ENCODE data around the gene DEGS2.

The DEGS2 gene

DNA sequence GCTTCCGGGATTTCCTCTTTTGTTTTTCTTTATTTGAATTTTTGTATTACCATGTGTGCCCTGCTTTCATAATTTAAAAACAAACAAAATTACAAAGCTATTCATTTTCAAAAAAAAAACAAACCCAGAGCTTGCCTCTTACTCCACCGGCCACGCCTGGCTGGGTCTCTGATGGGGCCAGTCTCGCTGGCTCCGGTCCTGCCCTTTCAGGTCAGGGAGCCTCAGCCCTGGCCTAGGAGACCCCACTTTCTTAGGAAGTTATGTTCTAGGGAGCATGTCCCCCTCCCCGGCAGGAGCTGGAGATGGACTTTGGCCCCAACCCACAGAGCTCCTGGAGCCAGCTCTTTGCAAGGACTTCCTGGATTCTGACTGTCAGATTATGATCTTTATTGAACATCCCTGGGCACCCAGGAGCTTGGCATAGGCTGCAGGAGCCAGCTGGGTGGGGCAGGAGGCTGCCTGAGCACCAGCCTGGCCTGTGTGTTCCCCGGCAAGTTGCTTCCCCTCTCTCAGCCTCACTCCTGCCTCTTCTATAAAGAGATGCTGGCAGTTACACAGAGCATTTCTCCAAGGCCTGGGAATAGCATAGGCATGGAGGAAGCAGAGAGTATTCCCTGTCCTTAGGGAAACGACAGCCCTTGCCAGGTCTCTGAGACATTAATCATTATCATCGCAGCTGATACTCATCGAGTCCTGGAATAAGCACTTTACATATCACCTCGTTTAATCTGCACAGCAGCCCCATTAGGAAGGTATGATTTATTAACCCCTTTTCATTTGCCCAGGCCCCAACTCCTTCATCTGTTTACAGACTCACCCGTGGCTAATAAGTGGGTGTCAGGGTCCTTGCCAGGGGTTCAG, 3.5 kb downstream of the DEGS2 start:
- Histone ChIP-seq H3K4me3 (ENCODE audit: low read length) (no peak overlapping the region), H4K20me1 (ENCODE audit: control insufficient read depth, insufficient read depth, low read depth, low read length) (no peaks in the 10 kb centered on the region), H3K4me1 (ENCODE audit: control insufficient read depth, low read length) (peaks cover 29% of the 10 kb centered on the region), H3F3A (ENCODE audit: control insufficient read depth, insufficient read depth) (peaks cover 3% of the 10 kb centered on the region; the same call in 1 of the 2 replicates), H3K27ac (ENCODE audit: low read depth, low read length) (no peak overlapping the region), H3K36me3 (ENCODE audit: control insufficient read depth, low read length) (no peaks in the 10 kb centered on the region), H3K27me3 (ENCODE audit: control insufficient read depth, low read length) (peaks cover 22% of the 10 kb centered on the region), H3K79me2 (ENCODE audit: control insufficient read depth, low read length) (no peaks in the 10 kb centered on the region), H3K4me2 (ENCODE audit: low read length) (no peak overlapping the region), H3K9me3 (ENCODE audit: control insufficient read depth, insufficient read depth, low read length) (peaks cover 14% of the 10 kb centered on the region), H3K9me2 (replicated peaks; ENCODE audit: control insufficient read depth, low read length) (no peaks in the 10 kb centered on the region)
- TF ChIP-seq, protein P1, sequence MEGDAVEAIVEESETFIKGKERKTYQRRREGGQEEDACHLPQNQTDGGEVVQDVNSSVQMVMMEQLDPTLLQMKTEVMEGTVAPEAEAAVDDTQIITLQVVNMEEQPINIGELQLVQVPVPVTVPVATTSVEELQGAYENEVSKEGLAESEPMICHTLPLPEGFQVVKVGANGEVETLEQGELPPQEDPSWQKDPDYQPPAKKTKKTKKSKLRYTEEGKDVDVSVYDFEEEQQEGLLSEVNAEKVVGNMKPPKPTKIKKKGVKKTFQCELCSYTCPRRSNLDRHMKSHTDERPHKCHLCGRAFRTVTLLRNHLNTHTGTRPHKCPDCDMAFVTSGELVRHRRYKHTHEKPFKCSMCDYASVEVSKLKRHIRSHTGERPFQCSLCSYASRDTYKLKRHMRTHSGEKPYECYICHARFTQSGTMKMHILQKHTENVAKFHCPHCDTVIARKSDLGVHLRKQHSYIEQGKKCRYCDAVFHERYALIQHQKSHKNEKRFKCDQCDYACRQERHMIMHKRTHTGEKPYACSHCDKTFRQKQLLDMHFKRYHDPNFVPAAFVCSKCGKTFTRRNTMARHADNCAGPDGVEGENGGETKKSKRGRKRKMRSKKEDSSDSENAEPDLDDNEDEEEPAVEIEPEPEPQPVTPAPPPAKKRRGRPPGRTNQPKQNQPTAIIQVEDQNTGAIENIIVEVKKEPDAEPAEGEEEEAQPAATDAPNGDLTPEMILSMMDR (IDR thresholded peaks at IDR 0.05; ENCODE audit: low read depth, low read length, poor library complexity, severe bottlenecking), result no peak
- no peak for TF ChIP-seq EZH2phosphoT487 (IDR thresholded peaks at IDR 0.05; ENCODE audit: borderline replicate concordance, low read length)

DNA sequence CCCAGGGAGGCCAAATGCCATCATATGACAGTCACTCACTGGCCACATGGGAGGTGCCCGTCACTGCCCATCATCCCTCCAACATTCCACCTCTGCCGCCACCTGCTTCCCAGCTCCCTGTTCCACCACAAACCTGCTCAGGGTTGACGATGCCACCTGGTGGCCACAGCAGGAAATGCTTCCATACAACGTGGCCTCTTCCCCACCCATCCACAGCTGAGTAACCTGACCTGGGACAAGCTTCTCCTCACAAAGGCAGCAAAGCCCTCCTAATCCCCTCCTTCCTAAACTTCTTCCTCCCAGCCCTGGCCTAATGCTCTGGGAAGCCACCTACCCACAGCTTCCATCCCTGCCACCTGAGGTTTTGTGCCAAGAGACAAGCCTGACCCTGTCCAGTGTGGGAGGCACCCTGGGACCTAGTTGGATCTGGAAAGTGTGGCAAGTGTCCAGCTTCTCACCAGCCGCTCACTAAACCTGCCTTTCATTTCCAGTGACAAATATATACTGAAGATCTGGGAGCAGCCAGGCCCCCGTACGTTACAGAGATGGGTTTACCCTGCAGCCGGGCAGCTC, 4.3 kb downstream of the DEGS2 start:
- no peaks in the 10 kb centered on the region for H4K20me1 ChIP-seq (ENCODE audit: control insufficient read depth, insufficient read depth, low read depth, low read length)
- H3K4me2 ChIP-seq (ENCODE audit: low read length), result no peak overlapping the region
- no peaks in the 10 kb centered on the region for H3K79me2 ChIP-seq (ENCODE audit: control insufficient read depth, low read length)
- H3K27ac ChIP-seq (ENCODE audit: low read depth, low read length), result no peak overlapping the region
- no peaks in the 10 kb centered on the region for H3K36me3 ChIP-seq (ENCODE audit: control insufficient read depth, low read length)
- H3F3A ChIP-seq (ENCODE audit: control insufficient read depth, insufficient read depth), result peaks cover 3% of the 10 kb centered on the region; the same call in 1 of the 2 replicates
- peaks cover 14% of the 10 kb centered on the region for H3K27me3 ChIP-seq (ENCODE audit: control insufficient read depth, low read length)
- H3K4me1 ChIP-seq (ENCODE audit: control insufficient read depth, low read length), result peaks cover 29% of the 10 kb centered on the region
- H3K4me3 ChIP-seq (ENCODE audit: low read length), result no peak overlapping the region
- H3K9me2 ChIP-seq (replicated peaks; ENCODE audit: control insufficient read depth, low read length), result no peaks in the 10 kb centered on the region
- TF ChIP-seq EZH2phosphoT487 (IDR thresholded peaks at IDR 0.05; ENCODE audit: borderline replicate concordance, low read length), result no peak
- TF ChIP-seq, protein P1 (IDR thresholded peaks at IDR 0.05; ENCODE audit: low read depth, low read length, poor library complexity, severe bottlenecking), result peak; percentile 96
- peaks cover 14% of the 10 kb centered on the region for H3K9me3 ChIP-seq (ENCODE audit: control insufficient read depth, insufficient read depth, low read length)

DNA sequence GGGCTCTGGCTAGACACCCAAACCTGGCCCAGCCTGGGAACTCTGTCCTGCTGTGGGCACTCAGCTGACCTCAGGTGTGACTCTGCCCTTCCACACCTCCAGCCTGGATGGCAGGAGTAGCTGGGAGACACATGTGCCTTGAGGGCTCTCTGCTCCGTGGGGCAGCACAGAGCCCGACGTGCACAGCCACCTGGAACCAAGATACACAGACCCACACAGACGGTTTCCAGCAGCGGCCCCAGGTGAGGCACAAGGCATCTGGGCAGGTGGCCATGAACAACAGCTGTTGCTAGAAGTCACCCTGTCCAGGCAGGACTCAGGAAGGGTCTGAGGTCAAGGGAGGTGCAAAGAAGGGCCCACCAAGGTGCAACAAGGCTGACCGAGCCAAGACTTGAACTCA, 5.9 kb downstream of the DEGS2 start:
- Histone ChIP-seq H3K4me2 (ENCODE audit: low read length) (no peak overlapping the region), H3K4me3 (ENCODE audit: low read length) (no peak overlapping the region), H3K9me3 (ENCODE audit: control insufficient read depth, insufficient read depth, low read length) (peaks cover 14% of the 10 kb centered on the region), H3K79me2 (ENCODE audit: control insufficient read depth, low read length) (no peaks in the 10 kb centered on the region), H4K20me1 (ENCODE audit: control insufficient read depth, insufficient read depth, low read depth, low read length) (no peaks in the 10 kb centered on the region), H3K4me1 (ENCODE audit: control insufficient read depth, low read length) (peaks cover 16% of the 10 kb centered on the region), H3K27ac (ENCODE audit: low read depth, low read length) (no peak overlapping the region), H3F3A (ENCODE audit: control insufficient read depth, insufficient read depth) (peaks cover 3% of the 10 kb centered on the region; the same call in 1 of the 2 replicates), H3K36me3 (ENCODE audit: control insufficient read depth, low read length) (no peaks in the 10 kb centered on the region), H3K9me2 (replicated peaks; ENCODE audit: control insufficient read depth, low read length) (no peaks in the 10 kb centered on the region), H3K27me3 (ENCODE audit: control insufficient read depth, low read length) (no peaks in the 10 kb centered on the region)
- no peak for TF ChIP-seq EZH2phosphoT487 (IDR thresholded peaks at IDR 0.05; ENCODE audit: borderline replicate concordance, low read length)
- TF ChIP-seq, protein P1 (IDR thresholded peaks at IDR 0.05; ENCODE audit: low read depth, low read length, poor library complexity, severe bottlenecking), result no peak
